ENCODE results near the gene RAP2A. TPM values are rescaled to one million over a fixed set of nuclear protein-coding genes. Genes with fewer than 3 reads are reported as not detected.
A peak's percentile ranks its signal among the peaks of the same experiment; 100 is the strongest.

Gene RAP2A
- total RNA-seq, 1 experiment from 2014 or later = 17.4 TPM

- no peak for DNase-seq
- H3K9me3 ChIP-seq = no peaks in the 10 kb centered on the region
- no peaks in the 10 kb centered on the region for H3K27me3 ChIP-seq
- H3K4me3 ChIP-seq = no peak overlapping the region
- H3K36me3 ChIP-seq = no peaks in the 10 kb centered on the region
Observed at GRCh38 chr13:97498419-97498818, 64.5 kb downstream of the RAP2A start.

- DNase-seq = peak; percentile 59
Observed at GRCh38 chr13:97499181-97499580, 65.2 kb downstream of the RAP2A start.

GRCh38 chr13:97502181-97502580 is 68.2 kb downstream of the RAP2A start:
- Histone ChIP-seq H3K4me3 (no peak overlapping the region), H3K36me3 (no peaks in the 10 kb centered on the region)
- DNase-seq = no peak

More at GRCh38 chr13:97499181-97499580, 65.2 kb downstream of the RAP2A start:
- Histone ChIP-seq H3K9me3 (no peaks in the 10 kb centered on the region), H3K36me3 (no peaks in the 10 kb centered on the region), H3K27me3 (no peaks in the 10 kb centered on the region), H3K4me3 (no peak overlapping the region)

GRCh38 chr13:97502706-97503105 is 68.7 kb downstream of the RAP2A start:
- Histone ChIP-seq H3K36me3 (no peaks in the 10 kb centered on the region), H3K9me3 (no peaks in the 10 kb centered on the region), H3K27me3 (peaks cover 2% of the 10 kb centered on the region; the same call in 1 of the 2 replicates), H3K4me3 (no peak overlapping the region)
- DNase-seq = no peak

More at GRCh38 chr13:97502181-97502580, 68.2 kb downstream of the RAP2A start:
- Histone ChIP-seq H3K27me3 (peaks cover 2% of the 10 kb centered on the region; the same call in 1 of the 2 replicates), H3K9me3 (no peaks in the 10 kb centered on the region)

- no peak overlapping the region for H3K4me3 ChIP-seq
- DNase-seq = no peak
- H3K36me3 ChIP-seq = no peaks in the 10 kb centered on the region
- H3K9me3 ChIP-seq = no peaks in the 10 kb centered on the region
- peaks cover 2% of the 10 kb centered on the region; the same call in 1 of the 2 replicates for H3K27me3 ChIP-seq
Observed at GRCh38 chr13:97505017-97505416, 71.0 kb downstream of the RAP2A start.

- Histone ChIP-seq H3K36me3 (no peaks in the 10 kb centered on the region), H3K9me3 (no peaks in the 10 kb centered on the region), H3K4me3 (no peak overlapping the region), H3K27me3 (peaks cover 2% of the 10 kb centered on the region; the same call in 1 of the 2 replicates)
- DNase-seq = no peak
Observed at GRCh38 chr13:97506511-97506910, 72.5 kb downstream of the RAP2A start.

- no peak for DNase-seq
- Histone ChIP-seq H3K4me3 (no peak overlapping the region), H3K36me3 (no peaks in the 10 kb centered on the region), H3K9me3 (no peaks in the 10 kb centered on the region), H3K27me3 (no peaks in the 10 kb centered on the region)
Observed at GRCh38 chr13:97512732-97513131, 78.8 kb downstream of the RAP2A start.

- DNase-seq = no peak
- Histone ChIP-seq H3K4me3 (no peak overlapping the region), H3K36me3 (no peaks in the 10 kb centered on the region), H3K9me3 (no peaks in the 10 kb centered on the region), H3K27me3 (no peaks in the 10 kb centered on the region)
Observed at GRCh38 chr13:97515643-97516042, 81.7 kb downstream of the RAP2A start.

- no peak for DNase-seq
- no peaks in the 10 kb centered on the region for H3K27me3 ChIP-seq
- no peaks in the 10 kb centered on the region for H3K36me3 ChIP-seq
- no peak overlapping the region for H3K4me3 ChIP-seq
- H3K9me3 ChIP-seq = no peaks in the 10 kb centered on the region
Observed at GRCh38 chr13:97517967-97518366, 84.0 kb downstream of the RAP2A start.

Other genes starting within 250 kb of the RAP2A start
- 28.6 and 37.7 TPM in 2 replicates for gene MBNL2, start 211.8 kb upstream of the RAP2A start, total RNA-seq (2014; rRNA removed; shearing (Covaris generic); ENCODE audit: low replicate concordance)